Activated T-helper 9 cell treated with anti-CD3 and anti-CD28 coated beads, Interleukin-2, amount 50 U/mL, for 16 hours (primary cell): Measurements from ENCODE around the gene ADCY10.
"Not testable (repeated sequence)": the region's sequence is repeated elsewhere in the genome, so short reads cannot be mapped to it uniquely, and the experiment has no call there.

Experiments
- DNase-seq: peaks from one replicate; pipeline ENCODE4 v3.0.0-alpha.2; 2020; ENCODE audit warnings: low read depth

The ADCY10 gene

GRCh38 chr1:167924543-167925231 lies 10.8 kb upstream of the ADCY10 start:
- no peak for DNase-seq

GRCh38 chr1:167924102-167924501 lies 10.2 kb upstream of the ADCY10 start:
- DNase-seq = no peak

DNA sequence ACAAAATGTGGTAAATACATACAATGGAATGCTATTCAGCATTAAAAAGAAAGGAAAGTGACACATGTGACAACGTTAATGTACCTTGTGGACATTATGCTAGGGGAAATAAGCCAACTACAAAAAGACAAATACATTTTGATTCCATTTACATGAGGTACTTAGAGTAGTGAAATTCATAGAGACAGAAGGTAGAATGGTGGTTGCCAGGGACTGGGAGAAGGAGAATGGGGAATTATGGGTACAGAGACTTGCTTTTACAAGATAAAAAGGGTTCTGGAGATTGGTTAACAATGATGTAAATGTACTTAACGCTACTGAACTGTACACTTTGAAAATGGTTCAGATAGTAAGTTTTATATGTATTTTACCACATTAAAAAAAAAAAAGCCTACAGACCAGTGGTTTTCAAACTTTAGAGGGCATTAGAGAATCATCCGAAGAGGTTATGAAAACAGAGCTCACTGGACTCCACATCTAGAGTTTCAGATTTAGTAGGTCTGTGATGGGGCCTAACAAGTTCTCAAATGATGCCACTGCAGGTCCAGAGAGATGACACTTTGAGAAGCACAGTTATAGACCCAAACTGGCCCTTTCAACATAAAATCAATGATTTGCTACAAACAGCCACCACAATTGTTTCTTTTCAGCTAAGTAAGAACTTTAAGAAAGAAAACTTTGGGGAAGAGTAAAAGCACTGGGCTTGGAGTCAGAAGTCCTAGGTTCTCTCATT lies 9.6 kb upstream of the ADCY10 start:
- no peak for DNase-seq

- DNase-seq = no peak
Observed at GRCh38 chr1:167922611-167923074, 8.7 kb upstream of the ADCY10 start.

DNA sequence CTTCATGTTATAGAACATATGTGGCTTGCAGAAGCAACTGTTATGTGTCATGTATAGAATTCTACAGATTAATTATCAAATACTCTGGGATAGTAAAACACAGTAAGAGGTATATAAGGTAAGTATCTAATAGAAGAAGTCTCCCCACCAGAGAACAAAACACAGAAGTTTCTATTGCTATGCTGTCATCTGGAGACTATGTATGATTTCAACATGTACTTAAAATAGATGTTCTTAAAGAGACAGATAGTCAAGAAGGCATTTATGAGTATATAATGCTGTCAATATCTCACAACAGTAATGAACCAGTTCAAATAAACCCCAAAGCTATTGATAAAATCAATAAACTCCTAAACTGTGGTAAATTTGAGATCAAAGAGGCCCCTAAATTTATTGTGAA lies 8.1 kb upstream of the ADCY10 start:
- DNase-seq = no peak

DNA sequence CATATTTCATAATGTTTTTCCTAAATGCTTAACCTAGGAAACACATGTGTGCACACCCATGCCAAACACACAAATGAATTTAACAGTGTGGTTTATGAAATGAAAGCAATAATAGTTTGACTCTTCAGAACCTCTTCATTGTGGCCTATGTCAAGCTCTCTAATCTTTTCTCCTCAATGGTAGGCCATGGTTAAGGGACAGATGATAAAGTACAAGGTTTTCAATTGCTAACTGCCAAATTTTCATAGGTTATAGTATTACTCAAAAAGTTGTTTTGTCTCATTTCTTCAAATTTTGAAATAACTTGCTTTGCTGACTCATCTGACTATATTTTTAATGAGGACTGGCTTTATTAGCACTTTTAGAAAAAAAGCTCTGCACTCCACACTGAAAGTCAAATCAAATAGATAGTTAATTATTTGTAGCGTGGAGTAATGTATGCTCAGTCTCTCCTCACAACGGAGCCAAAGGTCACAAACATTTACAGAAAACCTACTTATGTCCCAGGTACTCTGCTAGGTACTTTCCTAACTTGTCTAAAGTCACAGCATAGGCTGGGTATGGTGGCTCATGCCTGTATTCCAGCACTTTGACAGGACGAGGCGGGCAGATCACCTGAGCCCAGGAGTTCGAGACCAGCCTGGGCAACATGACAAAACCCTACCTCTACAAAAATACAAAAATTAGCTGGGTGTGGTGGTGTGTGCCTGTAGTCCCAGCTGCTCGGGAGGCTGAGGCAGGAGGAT lies 3.0 kb upstream of the ADCY10 start:
- no peak for DNase-seq

GRCh38 chr1:167915569-167915968 lies 1.6 kb upstream of the ADCY10 start:
- no peak for DNase-seq

GRCh38 chr1:167912294-167912693 lies 1.6 kb downstream of the ADCY10 start:
- no peak for DNase-seq

- DNase-seq = no peak
Observed at GRCh38 chr1:167911413-167911812, 2.5 kb downstream of the ADCY10 start.

GRCh38 chr1:167910530-167910929 lies 3.4 kb downstream of the ADCY10 start:
- no peak for DNase-seq

DNA sequence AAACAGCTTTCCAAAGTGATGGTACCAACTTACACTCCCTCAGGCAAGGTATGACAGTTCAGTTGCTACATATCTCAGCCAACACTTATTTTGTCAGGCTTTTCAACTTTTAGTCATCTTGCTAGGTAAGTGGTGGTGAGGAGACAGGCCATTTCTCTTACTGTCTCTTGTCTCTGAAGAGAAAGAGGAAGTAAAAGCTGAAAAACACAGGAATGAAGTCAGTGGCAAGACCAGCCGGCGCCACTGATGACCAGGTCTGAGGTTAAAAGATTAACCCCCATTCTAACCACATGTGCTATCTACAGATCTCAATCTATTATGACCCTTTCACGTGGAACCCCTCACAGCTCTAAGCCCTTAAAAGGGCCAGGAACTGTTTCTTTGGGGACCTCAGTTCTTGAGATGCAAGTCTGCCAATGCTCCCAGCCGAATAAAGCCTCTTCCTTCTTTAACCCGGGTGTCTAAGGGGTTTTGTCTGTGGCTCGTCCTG lies 4.2 kb downstream of the ADCY10 start:
- no peak for DNase-seq

DNA sequence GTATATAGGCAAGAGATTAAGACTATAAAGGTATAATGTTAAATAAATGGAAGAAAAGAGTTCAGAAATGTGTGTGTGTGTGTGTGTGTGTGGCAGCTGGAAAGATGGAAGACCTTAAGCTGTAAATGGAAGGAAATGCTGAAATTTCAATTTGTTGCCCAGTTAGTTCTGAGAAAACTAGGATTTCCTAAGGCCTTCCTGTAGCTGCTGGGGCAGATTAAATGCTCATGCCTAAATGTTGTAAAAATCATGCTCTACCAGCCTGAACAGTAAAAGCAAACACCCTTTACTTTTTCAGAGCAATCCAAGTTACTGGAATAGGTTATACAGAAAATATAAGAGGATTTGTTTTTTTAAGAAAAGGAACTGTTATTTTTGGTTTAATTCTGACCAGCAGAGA lies 8.3 kb downstream of the ADCY10 start:
- no peak for DNase-seq

- no peak for DNase-seq
Observed at GRCh38 chr1:167905182-167905581, 8.8 kb downstream of the ADCY10 start.

DNA sequence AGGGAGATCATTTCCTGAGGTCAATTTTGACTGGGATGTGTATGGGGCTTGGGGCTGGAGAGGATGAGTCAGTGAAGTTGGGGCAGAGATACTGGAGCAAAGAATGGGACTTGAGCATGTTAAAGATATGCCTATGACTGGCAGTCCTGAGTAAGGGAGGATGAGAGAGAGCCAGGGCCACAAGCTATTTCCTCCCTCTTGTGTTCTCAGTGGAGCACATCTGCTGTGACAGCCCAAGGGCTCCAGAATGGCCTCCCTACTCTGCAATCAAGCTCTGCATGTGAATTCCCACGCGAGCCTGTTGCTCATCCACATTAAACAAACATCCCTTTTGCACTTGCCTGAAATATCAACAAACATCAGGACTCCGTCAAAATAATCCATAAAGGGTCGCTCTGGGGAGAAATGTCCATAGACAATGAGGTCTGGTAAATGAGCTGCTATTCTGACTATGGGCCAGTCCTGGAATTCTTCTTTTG lies 9.2 kb downstream of the ADCY10 start:
- DNase-seq = no peak

DNA sequence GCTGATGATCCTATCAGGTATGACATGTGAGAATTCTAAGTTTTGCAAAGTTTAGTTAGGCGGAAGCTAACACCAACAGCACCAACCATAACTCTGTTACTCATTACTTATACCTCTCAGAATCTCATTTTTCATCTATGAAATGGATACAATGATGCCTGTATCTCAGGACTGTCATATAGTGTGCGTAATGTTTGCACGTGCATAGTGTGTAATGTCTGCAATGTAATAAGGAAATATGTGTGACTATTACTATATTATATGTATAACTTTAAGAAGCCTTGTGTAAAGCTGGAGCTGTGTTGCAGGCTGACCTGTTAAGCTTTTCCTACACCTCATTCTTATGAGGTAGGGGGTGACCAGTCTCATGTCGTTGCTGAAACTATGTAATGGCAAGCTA lies 13.0 kb downstream of the ADCY10 start:
- no peak for DNase-seq

DNA sequence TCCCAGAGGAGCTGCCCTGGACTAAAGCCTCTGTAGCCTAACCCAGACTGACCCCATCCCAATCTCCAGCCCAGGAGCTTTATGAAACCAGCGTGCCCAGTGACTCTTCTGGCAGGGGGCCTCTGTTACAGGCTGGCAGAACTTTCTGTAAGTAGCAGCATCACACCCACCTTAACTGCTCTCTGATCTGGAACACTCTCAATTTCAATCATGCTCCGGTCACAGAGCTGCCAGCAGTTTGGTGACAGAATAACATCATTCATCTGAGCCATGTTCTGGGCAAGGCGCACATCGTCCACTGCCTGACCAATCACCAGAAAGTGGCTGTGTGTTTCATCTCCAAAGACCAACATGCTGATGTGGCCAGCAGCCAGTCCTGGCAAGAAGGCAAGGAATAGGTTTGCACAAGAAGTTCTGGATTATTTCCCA lies 14.7 kb downstream of the ADCY10 start:
- no peak for DNase-seq

DNA sequence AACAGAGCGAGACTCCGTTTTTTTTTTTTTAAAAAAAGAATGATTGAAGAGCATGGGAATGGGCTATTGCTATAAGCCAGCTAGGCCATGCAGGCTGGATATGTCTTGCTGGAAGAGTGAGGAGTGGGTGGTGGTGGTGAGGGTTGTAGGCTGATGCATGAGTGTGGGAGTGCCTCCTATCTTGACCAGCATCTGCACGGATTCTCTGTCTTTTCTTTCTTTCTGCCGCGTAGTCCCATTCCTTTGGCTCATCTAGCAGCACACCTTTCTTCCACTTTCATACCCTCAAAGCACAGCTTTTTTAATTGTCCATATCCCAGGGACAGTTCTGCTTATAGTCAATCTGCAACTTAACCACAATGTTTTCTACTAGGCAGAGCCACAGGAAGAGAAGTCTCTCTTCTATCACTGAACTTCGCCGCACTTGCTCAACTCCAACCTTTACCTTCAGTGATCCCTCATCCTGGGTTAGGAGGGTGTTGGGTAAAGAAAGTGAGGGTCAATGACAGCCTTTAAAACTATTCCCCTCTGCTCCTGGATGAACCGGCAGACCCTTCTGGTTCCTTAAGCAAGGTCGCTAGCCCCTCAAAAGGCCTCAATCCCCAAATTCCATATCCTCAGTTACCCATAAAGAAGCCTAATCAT lies 15.2 kb downstream of the ADCY10 start:
- no peak for DNase-seq

DNA sequence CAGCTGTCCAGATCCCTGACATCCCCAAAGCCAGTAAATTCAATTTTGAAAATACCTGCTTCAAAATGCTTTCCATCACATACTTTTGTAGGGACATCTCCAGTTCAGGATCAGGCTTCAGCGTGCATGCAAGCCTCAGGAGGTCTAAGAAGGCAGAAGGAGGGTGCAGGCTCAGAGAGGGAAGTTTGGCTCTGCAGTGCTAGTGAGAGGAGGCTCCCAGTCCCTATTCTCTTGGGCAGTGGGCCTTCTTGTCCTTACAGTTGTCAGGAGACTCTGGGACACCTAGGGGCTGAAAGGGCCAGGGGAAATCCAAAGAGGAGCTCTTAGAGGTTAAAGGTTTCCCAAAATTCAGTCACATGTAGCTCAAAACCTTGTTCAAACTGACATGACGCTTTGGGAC lies 20.1 kb downstream of the ADCY10 start:
- no peak for DNase-seq

GRCh38 chr1:167890400-167890799 lies 23.5 kb downstream of the ADCY10 start:
- DNase-seq = no peak

- not testable (repeated sequence) for DNase-seq
Observed at GRCh38 chr1:167887187-167887586, 26.7 kb downstream of the ADCY10 start.

GRCh38 chr1:167882376-167882775 lies 31.6 kb downstream of the ADCY10 start:
- no peak for DNase-seq

- DNase-seq = no peak
Observed at GRCh38 chr1:167881786-167882185, 32.1 kb downstream of the ADCY10 start.
